HG03457 (cell line): ENCODE measurements around the gene PHF20.
"Not testable (repeated sequence)": the region's sequence is repeated elsewhere in the genome, so short reads cannot be mapped to it uniquely, and the experiment has no call there.

Experiments
- ATAC-seq: cut with Tn5 transposase; IDR thresholded peaks from one replicate; pipeline ENCODE4 v1.9.1; 2021; ENCODE audit warnings: moderate number of reproducible peaks; ENCODE audit not compliant: unreplicated experiment

PHF20 gene

GRCh38 chr20:35776513-35777101 is 4.8 kb downstream of the PHF20 start:
- ATAC-seq = no peak

GRCh38 chr20:35783811-35784210 is 12.0 kb downstream of the PHF20 start:
- not testable (repeated sequence) for ATAC-seq

GRCh38 chr20:35785541-35785940 is 13.7 kb downstream of the PHF20 start:
- not testable (repeated sequence) for ATAC-seq

GRCh38 chr20:35788796-35789195 is 17.0 kb downstream of the PHF20 start:
- no peak for ATAC-seq

- no peak for ATAC-seq
Measured at GRCh38 chr20:35791097-35791496, 19.3 kb downstream of the PHF20 start.

- ATAC-seq = no peak
Measured at GRCh38 chr20:35791821-35792220, 20.0 kb downstream of the PHF20 start.

- no peak for ATAC-seq
Measured at GRCh38 chr20:35792740-35793139, 20.9 kb downstream of the PHF20 start.

- no peak for ATAC-seq
Measured at GRCh38 chr20:35796571-35796970, 24.8 kb downstream of the PHF20 start.

- ATAC-seq = no peak
Measured at GRCh38 chr20:35801865-35802264, 30.1 kb downstream of the PHF20 start.

- ATAC-seq = no peak
Measured at GRCh38 chr20:35806075-35806474, 34.3 kb downstream of the PHF20 start.

- no peak for ATAC-seq
Measured at GRCh38 chr20:35807877-35808276, 36.1 kb downstream of the PHF20 start.

- no peak for ATAC-seq
Measured at GRCh38 chr20:35820715-35821114, 48.9 kb downstream of the PHF20 start.

GRCh38 chr20:35821807-35822242 is 50.0 kb downstream of the PHF20 start:
- no peak for ATAC-seq

- ATAC-seq = no peak
Measured at GRCh38 chr20:35823147-35823546, 51.3 kb downstream of the PHF20 start.

GRCh38 chr20:35823937-35824336 is 52.1 kb downstream of the PHF20 start:
- ATAC-seq = no peak

- ATAC-seq = no peak
Measured at GRCh38 chr20:35826397-35826998, 54.7 kb downstream of the PHF20 start.

- ATAC-seq = no peak
Measured at GRCh38 chr20:35828434-35828833, 56.6 kb downstream of the PHF20 start.

- no peak for ATAC-seq
Measured at GRCh38 chr20:35828916-35829315, 57.1 kb downstream of the PHF20 start.

GRCh38 chr20:35830264-35830663 is 58.4 kb downstream of the PHF20 start:
- no peak for ATAC-seq

GRCh38 chr20:35831029-35831428 is 59.2 kb downstream of the PHF20 start:
- ATAC-seq = no peak

GRCh38 chr20:35831971-35832370 is 60.2 kb downstream of the PHF20 start:
- no peak for ATAC-seq

- no peak for ATAC-seq
Measured at GRCh38 chr20:35833241-35833640, 61.4 kb downstream of the PHF20 start.
